GM21786 (cell line): ENCODE measurements around the gene SPRY1.

Experiments
- ATAC-seq: cut with Tn5 transposase; IDR thresholded peaks from one replicate; pipeline ENCODE4 v1.9.1; 2021; ENCODE audit not compliant: unreplicated experiment

The SPRY1 gene

DNA sequence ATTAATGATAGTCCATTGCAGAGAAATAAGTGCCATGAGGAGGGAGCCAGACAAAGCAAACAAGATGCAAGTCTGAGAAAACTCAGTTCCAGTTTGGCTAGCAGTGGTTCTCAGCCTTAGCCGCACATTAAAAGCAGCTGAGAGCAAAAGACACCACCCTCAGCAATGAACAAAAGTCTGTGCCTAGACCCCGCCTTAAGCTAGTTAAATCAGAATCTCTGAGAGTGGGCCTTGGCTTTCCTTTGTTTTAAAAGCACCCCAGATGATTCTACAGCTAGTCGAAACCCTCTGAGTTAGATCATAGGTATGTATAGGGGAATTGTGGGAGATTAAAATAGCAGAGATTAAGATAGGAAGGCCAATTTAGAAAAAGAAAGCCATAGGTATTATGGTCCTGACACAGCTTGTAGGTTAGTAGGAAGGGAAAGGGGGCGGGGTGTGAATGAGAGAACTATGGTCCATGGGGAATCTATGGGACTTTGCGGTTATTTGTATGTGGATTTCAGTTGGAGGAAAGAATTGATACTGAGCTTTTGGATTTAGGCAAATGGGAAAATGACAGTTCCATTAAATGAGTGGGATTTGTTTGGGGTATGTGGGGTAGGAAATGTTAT, 12.0 kb downstream of the SPRY1 start:
- no peak for ATAC-seq

GRCh38 chr4:123409334-123409733, 12.7 kb downstream of the SPRY1 start:
- no peak for ATAC-seq

DNA sequence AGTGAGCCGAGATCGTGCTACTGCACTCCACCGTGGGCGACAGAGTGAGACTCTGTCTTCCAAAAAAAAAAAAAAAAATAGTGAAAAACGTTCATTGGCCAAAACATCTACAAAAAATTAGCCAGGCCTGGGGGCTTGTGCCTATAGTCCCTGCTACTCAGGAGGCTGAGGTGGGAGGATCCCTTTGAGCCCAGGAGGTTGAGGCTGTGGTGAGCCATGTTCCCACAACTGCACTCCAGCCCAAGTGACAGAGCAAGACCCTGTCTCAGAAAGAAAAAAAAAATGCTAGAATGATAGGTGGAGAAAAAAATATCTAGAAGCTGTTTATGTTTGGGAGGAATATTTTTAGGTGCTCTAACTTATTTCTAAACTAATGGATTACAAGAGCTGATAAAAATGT, 14.9 kb downstream of the SPRY1 start:
- ATAC-seq = no peak

DNA sequence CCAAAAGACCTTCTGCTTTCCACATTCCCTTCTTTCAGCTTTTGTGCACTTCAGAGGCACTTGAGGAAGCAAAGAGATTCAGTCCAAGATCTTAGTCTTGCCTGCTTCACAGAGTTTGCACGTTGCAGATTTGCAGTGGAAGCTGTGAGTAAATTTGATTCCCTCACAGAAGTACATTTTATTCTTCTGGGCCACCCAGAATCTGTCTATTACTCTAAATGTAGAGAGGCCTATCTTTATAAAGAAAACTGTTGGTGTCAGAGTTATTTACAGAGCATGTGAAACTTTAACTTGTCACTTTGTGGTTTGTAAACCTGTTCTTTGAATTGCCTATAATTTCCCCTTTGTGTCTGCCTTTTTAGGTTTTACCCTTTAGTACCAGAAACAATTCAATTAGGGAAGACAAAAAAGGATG, 15.5 kb downstream of the SPRY1 start:
- ATAC-seq = peak; percentile 83

DNA sequence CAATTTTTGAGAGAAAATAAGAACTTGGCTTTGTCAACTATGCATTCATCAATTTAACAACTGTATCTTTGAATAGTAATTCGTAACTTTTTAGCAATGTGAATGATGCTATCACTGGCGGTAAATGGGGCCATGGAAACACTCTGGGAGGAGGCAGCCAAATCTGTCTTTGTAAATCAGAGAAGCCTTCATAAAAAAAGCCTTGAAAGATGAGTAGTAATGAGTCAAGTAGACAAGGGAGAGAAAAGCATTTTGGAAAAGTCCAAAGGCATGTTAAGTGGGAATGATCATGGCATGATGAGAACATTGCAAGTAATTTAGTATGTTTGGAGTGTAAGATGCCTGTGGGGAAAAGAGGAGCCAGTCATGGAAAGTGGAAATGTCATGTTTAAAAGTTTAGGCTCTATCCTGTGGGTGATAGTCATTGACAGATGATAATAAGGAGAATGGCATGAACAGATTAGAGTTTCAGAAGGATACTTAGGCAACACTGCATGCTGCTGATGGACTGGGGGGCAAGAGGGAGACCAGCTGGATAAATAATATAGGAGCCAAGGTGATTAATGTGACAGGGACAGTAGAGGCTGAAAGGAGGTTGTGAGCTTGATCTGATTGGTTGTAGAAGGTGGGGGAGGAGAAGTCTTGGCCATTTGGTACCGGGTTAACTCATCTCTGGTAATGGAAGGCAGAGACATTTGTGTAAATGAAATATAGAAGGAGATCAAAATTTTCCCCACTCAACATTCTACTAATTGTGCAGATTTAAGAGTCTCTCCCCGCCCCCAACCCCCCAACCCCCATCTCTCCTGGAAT, 16.3 kb downstream of the SPRY1 start:
- no peak for ATAC-seq

- no peak for ATAC-seq
These were observed 19.0 kb downstream of the SPRY1 start for GRCh38 chr4:123415576-123415975.

GRCh38 chr4:123415977-123416376, 19.4 kb downstream of the SPRY1 start:
- no peak for ATAC-seq

- no peak for ATAC-seq
These were observed 21.2 kb downstream of the SPRY1 start for GRCh38 chr4:123417813-123418212.

DNA sequence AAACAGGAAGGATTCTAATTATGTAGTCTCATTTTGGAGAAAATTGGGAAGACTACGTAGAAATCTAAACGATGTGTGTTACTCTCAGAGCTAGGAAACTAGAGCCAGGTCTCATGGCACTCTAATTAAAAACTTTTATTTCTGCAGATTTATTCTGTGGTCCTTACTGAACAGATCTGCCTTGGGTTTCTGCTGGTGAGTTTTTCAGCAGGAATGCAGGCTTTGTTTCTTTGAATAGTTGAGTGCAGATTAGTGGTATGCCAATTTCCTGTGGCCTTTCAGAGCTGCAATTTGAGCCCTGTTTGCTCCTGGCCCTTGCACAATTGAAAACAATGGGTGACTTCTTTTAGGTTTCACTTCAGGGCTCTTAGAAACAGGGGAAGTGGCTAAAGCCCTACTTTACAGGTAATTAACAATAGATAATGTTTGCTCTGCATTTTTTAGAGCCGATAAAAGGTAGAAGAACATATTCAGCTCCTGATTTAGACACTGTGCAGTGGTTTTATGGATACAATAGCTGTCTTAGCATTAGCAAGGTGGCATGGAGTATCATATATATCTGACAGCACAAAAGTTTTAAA, 21.8 kb downstream of the SPRY1 start:
- ATAC-seq = peak; percentile 90

DNA sequence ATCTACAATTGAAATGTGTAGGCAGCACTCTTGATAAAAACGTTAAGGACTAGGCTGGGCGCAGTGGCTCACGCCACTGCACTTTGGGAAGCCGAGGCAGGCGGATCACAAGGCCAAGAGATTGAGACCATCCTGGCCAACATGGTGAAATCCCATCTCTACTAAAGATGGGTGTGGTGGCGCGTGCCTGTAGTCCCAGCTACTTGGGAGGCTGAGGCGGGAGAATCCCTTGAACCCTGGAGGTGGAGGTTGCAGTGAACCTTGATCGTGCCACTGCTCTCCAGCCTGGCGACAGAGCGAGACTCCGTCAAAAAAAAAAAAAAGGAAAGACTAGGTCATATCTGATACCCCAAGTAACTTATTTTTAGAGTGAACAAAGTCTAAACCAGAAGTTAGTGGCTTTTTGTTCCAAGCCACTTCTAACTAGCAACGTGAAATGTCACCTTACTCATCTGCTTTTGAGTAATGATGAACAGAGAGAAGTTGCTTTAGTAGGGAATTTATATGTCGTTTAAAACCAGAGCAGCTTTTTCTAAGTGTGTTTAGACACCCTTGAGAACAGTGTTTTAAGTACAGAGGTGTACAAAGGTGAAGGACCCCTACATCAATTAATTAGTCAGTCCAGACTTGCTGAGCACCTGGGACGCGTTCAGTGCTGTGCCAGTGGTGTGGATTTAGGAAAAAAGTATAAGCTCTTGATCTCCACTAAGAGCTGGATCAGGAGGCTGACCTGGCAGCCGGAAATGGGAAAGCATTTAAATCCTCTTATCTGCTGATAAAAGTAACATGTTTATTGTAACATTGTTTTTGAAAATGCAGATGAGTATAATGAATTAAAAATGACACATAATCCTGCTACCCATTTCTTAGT, 23.5 kb downstream of the SPRY1 start:
- ATAC-seq = no peak

DNA sequence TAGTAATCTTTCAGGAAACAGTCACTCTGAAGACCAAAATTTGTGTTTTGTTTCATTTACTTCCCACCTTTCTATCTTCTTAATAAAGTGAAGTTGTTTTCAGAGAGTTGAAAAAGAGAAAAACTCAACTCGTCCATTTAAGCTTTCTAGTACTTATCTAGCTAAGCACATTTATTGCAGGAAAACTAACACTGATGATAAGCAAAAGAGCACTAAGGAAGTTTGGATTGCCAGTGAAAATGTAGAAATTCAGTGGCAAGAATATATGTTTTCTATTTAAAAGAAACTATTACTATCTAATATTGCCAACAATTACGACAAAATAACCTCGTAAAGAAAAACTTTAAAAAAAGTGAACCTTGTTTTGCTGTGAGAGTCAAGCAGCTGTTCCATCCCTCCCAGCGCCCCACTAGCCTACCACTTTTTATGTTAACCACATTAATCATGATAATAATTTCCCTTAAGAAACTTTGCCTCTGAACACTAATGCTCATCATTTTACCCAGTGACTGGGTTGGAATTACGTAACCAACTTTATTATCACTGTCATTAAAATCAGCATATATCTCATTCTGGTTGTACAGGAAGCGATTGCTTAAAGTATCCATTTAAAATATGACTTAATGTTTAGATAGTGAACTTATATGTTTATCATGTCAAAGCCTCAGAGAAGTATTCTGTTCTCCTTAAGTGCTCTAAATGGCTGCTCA, 24.8 kb downstream of the SPRY1 start:
- no peak for ATAC-seq

- ATAC-seq = no peak
These were observed 25.6 kb downstream of the SPRY1 start for GRCh38 chr4:123421937-123422781.

DNA sequence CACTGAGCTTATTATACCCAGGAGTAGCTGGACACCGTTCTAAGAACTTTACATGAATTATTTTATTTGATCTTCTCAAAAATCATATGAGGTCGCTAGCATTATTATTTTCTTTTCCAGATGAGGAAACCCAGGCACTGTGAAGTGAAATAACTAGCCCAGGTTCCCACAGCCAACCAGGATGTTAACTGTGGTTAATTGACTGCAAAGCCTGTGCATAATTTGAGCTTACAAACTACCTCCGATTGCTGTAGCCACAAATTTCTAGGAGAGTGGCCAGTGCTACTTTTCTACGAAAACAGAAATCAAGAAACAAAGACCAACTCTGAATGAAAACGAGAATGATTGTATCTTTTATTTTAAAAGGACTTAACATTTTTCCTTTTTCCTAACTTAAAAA, 27.2 kb downstream of the SPRY1 start:
- no peak for ATAC-seq

GRCh38 chr4:123427951-123428350, 31.4 kb downstream of the SPRY1 start:
- no peak for ATAC-seq

DNA sequence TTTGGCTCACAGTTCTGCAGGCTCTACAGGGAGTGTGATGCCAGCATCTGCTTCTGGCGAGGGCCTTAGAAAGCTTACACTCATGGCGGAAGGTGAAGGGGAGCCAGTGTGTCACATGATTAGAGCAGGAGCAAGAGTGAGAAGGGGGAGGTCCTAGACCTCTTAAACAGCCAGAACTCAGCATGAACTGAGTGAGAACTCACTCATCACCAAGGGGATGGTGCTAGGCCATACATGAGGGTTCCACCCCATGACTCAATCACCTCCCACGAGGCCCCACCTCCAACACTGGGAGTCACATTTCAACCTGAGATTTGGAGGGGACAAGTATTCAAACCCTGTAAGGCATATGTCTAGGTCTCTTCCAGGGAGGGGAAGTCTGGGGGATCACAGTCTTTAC, 33.4 kb downstream of the SPRY1 start:
- no peak for ATAC-seq

DNA sequence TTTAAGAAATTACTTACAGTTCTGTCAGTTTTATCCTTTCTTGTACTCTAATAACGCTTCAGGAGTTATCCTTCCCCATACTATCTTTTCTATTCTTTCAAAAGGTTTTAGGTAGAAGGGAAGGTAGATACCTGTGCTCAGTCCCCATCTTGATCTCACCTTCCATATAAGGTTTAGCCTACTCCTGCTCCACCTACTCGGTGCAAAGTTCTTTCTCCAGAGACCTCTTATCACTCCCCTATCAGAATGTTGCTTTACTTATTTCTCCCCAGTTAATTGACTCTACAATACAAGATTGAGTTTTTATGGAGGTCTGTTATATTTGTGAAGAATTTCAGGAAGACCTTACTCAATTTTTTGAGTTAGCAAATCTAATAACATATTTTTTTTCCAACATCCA, 33.9 kb downstream of the SPRY1 start:
- no peak for ATAC-seq

- ATAC-seq = no peak
These were observed 37.0 kb downstream of the SPRY1 start for GRCh38 chr4:123433573-123433972.

DNA sequence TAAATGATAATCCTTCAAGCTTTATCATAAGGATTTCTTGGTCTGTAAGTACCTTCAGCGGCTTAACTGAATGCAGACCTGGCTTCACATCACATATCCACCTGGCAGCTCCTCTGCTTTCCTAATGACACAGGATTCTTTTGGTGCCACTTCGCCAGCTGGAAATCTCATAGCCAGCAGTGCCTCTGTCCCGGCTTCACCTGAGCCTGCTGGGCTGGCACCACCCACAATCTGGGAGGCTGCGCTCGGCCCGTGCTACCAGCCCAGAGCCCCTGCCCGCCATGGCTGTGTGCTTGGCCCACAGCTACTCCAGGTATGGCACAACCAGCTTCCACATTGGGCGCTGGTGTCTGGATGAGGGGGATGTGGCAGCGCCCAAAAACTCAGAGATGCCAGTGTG, 37.4 kb downstream of the SPRY1 start:
- no peak for ATAC-seq

DNA sequence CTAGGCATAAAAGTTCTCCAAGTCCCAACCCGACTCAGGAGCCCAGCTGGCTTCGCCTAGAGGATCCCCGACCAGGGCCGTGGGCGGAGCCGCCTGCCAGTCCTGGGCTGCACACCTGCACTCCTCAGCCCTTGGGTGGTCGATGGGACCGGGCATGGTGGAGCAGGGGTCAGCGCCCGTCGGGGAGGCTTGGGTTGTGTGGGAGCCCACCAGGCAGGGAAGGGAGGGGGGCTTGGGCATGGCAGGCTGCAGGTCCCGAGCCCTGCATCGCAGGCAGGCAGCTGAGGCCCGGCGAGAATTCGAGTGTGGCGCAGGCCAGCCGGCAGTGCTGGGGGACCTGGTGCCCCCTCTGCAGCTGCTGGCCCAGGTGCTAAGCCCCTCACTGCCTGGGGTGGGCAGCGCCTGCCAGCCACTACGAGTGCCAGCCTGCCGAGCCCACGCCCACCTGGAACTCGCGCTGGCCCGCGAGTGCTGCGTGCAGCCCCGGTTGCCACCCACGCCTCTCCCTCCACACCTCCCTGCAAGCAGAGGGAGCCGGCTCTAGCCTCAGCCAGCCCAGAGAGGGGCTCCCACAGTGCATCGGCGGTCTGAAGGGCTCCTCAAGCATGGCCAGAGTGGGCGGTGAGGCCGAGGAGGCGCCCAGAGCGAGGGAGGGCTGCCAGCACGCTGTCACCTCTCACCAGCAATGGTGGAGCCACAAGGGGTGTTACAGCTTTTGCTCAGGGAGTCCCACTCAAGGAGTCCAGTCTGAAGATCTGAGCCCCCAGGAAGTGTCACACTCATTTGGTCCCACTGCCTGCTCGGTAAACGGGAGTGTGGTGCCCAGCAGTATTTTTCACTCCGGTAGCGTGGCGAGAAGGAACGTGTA, 38.9 kb downstream of the SPRY1 start:
- ATAC-seq = no peak
